Glomerular visceral epithelial cell (primary cell): ENCODE results near the gene NPRL2.
A peak's percentile ranks its signal among the peaks of the same experiment; 100 is the strongest.

Experiments used
- DNase-seq: peaks from one replicate; pipeline ENCODE4 v3.0.0-alpha.2; 2016; ENCODE audit errors: extremely low spot score

Gene NPRL2

DNA sequence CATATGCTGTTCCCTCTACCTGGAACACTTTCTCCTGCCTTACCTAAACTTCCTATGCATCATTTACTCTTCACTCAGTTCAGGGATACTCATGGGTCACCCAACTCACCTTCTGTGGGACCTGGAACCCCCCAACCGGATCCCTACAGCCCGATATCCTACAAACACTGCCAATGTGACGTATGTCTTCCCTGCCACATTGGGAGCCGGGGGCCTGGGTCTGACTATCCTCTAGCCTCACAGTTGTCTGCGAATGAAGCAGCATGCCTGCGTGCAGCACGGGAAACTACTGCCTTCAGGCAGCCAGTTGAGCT, 405 bp downstream of the NPRL2 start:
- no peak for DNase-seq

DNA sequence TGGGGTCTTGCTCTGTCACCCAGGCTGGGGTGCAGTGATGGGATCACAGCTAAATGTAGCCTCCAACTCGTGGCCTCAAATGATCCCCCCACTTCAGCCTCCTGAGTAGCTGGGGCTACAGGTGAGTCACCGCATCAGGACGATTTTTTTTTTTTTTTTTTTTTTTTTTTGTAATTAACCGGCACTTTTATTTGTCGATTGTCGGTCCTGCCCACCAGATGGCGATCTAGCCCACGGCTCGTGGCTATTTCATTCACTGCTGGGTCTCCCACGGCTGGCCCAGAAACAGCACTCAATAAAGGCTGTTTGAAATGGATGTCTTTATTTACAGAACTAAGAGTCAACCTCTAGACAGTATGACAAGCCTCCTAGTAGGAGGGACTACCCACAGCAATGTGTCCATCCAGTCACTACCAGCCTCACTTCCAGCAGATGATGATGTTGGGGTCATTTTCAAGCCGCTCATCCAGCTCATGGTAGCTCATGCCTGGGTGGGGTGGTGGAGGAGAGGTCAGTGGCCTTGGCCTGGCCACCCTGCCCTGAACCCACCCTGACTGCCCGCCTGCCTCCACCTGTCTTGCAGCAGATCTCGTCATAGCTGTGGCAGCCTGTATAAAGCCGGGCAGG, 3.3 kb downstream of the NPRL2 start:
- peak; percentile 79 for DNase-seq

DNA sequence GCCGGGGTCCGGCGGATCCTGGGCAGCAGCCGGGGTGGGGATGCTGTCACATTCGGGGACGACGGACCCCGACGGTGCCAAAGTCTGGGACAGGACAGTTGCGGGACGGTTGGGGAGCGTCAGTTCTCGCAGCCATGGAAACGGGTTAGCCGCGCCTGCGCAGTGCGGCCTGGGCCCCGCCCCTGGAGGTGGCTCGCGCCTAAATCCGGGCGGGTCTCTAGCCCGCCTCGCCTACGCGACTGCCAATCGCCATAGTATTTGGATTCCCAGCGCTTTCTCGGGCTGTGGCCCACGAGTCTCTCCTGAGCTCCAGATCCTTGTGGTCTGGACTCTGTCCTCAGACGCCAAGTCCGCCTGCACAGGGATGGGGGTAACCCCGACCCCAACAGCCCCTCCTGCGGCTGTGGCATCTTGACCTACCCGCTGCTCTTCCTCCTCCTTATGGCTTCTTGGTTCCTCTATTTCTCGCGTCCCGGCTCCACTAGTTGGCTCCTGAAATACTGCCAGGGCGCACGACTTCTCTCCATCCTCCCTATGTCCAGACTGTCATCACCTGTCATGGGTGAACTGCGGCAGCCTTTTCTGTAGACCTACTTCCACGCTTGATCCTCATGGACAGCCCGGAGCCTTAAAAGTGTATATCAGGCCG, 4.9 kb downstream of the NPRL2 start, which contains the start of gene ZMYND10:
Gene ZMYND10, minus strand, starts transcription at position 147 of the 649 bp plus-strand sequence. CDS start 153 bp downstream, outside the sequence.
- DNase-seq: no peak

DNA sequence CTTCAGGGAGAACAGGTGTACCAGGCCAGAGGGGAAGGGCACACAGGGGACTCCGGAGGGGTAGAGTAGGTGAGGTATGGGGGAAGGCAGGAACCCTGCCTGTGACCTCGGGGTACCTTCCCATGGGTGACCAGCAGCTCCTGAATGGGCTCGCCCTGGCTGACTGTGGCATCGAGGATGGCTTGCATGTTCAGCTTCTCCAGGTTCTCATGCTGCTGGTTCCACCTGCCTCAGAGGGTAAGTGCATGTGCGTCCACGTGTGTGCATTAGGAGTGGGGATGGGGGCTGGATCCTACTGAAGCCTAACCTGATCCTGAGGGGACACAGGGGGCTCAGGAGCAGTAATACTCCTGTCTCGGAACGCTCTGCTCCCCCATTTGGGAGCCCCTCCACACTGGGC, 5.6 kb downstream of the NPRL2 start:
- DNase-seq: no peak

DNA sequence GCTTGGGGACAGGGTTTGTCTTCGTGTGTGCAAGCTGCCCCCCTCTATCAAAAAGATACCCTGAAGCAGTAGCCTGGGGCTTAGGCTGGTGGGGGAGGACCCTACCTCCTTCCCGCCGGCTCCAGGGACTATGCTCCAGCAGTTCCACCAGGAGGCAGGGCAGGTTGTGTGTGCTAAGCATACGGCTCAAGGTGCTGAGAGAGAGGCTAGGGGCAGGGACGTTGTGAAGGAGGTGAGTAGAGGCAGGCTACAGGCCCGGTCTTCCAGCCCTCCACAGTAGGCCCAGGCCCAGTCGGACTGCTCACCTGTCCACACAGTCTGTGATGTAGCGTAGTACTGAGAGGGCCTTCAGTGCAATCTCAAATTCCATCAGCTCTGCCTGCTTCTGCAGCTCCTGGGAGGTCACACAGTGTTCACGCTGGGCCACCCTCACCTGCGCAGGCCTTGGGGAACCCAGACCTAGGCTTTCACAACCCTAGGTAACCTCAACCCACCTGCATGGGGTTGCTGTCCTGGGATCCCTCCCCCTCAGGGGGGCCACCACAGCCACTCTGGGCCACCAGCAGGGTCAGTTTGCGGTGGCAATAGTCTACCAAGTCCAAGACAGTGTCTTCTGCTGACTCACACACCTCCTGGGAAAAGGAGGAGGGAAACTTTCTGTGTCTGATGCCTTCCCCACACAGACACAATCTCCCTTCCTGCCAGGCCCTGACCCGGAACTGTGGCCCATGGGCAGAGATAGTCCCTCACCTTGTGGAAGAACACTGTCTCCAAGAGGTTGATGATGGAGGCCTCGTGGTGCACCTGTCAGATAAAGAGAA, 7.6 kb downstream of the NPRL2 start:
- no peak for DNase-seq

DNA sequence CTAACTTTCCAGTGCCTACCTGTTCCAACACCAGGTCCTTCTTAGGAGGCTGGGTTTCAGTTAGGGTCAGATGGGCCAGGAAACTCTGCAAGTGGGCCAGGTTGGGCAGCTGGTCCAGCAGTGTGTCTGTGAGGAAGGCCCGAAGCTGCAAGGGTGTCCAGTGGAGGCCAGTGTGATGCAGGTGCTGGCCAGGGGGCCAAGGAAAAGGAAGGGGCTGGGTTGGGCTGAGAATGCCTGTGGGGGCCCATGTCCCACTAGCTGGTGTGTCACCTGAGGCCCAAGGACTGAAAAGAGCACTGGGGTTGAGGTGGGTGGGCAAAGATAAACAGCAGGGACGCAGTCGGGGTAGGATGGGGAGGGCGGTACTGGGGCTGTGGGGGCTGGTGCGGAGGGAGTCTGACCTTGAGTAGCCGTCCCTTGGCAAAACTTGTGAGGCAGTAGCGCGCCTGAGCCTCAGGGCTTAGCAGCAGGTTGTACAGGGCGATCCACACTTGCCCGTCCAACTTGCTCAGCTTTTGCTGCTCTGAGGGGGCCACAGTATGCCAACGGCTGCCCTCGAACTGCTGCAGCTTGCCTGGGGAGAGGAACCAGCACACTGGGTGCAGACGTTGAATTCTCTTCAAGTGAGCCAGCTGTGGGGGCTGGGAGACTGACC, 8.5 kb downstream of the NPRL2 start:
- no peak for DNase-seq

DNA sequence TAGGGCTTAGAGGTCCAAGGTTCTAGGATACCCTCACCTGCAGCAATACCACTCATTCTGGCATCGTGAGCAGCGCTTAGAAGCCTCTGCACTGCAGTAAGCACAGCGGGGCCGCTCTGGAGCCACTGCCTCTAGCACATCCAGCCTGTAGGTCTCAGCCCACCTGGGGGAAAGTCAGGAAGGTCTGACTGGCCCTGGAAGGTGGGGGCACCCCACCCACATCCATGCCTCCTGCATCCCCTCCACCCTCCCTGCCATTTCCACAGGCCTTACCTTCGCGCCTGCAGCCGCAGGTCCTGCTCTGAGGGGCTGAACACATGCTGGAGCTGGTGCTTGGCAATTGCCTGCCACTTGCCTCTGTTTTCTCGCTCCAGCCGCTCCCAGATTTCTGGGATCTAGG, 9.0 kb downstream of the NPRL2 start:
- DNase-seq: no peak

DNA sequence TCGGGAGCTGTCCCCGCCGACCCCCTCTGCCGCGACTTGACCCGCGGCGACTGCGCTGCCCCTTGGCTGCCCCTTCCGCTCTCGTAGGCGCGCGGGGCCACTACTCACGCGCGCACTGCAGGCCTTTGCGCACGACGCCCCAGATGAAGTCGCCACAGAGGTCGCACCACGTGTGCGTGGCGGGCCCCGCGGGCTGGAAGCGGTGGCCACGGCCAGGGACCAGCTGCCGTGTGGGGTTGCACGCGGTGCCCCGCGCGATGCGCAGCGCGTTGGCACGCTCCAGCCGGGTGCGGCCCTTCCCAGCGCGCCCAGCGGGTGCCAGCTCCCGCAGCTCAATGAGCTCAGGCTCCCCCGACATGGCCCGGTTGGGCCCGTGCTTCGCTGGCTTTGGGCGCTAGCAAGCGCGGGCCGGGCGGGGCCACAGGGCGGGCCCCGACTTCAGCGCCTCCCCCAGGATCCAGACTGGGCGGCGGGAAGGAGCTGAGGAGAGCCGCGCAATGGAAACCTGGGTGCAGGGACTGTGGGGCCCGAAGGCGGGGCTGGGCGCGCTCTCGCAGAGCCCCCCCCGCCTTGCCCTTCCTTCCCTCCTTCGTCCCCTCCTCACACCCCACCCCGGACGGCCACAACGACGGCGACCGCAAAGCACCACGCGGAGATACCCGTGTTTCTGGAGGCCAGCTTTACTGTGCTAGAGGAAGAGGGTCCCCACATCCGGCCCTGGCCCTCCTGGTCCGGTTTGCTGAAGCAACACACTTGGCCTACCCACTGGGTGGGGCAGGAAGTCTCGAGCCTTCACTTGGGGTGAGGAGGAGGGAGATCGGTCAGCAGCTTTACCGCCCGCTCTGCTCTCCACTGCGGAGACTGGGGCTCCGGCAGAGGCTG, 9.9 kb downstream of the NPRL2 start, which contains the start of gene RASSF1:
Gene RASSF1, minus strand, starts transcription at position 389 of the 882 bp plus-strand sequence. Its CDS starts 31 bp downstream, at position 358.
- no peak for DNase-seq

DNA sequence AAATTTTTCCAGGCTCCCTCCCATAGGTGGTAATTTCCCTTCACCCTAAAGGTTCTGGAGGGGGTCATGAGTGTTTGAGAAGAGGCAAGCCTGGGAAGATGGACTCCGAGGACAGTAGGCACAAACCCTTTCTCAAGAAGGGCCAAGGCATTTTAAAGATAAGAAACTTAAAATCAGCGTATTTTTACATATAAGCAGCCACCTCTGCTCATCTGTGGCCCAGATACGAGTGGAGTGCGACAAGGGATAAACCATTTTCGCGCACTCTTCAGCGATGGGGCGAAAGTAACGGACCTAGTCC, 10.5 kb downstream of the NPRL2 start:
- DNase-seq: no peak

DNA sequence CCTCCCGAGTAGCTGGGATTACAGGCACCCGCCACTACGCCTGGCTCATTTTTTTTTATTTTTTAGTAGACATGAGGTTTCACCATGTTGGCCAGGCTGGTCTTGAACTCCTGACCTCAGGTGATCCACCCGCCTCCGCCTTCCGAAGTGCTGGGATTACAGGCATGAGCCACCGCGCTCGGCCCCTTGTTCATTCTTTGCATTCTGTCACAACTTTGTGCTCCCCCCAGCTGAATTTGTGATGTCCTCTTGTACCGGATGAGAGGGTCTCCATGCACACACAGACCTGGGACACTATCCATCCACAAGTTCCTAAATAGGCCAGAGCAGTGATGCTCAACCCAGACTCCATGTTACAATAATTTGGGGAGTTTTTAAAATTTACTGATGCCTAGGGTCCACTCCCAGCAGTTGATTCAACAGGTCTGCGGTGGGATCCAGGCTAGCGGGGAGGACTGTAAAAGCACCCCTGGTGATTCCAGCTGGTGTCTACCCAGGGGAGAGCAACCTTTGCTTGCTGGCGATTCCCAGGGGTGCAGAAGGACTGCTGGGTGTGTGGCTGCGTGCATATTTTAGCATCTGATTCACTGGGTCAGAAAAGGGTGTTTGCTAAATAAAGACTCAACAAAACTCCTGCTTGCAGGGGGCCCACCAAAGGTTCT, 11.0 kb downstream of the NPRL2 start:
- no peak for DNase-seq

DNA sequence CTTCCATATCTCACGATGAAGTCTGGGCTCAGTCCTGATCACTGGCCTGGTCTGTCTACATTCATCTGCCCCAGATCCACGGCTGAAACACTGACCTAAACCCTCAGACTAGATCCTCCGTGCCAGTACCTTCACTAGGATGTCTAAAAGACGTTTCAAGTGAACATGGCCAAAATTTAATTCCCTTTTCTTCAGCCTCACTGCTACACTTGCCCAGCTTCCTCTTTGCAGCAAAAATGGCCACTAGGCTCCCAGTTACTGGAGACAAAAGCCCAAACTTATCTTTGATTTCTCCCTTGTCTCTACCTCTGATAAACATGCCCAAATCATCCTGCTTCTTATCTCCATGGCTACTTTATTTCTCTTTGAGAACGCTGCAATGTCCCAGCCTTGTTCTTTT, 11.6 kb downstream of the NPRL2 start:
- no peak for DNase-seq

DNA sequence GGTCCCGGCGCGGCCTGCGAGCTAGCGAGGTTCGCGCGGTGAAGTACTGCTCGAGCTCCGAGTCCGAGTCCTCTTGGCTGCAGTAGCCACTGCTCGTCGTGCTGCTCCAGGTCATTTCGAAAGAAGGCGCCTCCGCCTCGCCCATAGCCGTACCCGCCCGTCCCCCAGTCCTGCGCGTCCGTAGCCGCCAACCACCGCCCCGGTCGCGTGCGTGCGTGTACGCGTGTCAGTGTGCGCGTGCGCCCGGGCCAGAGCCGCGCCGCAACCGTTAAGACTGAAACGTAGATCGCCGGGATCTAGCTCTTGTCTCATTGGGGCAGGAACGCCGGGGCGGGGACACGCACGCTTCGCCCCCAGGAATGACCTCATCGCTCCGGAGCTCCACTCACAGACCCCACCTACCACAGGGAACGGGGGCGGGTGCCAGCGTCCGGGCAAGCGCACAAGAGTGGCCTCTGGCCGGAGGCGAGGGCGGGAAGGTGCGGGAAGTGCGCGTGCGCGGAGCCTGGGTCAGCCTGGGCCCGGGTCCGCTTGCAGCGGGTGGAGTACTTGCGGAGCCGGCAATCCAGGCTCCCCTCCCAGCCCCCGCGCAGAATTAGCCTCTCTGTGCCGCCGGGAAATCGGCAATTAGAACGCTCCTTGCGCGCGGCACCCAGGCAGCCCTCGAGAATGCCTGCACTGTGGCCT, 13.3 kb downstream of the NPRL2 start:
- peak; percentile 99 for DNase-seq

DNA sequence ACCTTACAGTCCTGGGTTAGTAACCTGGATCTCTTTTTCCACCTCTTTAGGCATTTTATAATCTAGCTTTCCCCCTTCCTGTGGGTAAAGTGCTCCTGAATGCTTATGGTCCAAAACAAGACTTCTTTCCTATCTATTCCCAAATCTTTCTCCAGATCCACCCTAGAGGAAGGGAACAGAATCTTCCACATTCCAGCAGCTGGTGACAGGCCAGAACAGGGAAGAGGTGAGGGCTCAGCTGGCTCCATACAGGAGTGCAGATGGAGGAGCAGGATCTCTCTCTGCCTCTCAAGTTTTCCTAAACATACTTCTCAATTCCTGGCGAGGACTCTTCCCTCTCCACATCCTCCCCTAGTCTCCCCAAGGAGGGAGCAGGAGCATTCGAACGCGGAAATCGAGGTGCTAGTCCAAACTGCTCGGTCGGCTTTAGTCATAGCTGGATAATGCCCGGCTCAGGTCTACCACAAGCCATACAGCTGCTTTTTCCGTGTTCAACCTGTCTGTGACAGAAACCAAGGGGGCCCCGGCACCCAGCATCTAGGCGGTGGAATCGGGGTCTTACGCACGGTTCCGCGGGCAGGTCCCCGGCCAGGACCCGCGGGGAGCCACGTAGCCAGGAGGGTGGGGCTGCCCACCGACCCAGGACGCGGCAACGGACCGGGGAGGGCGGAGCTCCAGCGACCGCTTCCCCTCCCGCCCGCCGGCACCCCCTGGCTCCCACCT, 14.0 kb downstream of the NPRL2 start:
- DNase-seq: no peak

DNA sequence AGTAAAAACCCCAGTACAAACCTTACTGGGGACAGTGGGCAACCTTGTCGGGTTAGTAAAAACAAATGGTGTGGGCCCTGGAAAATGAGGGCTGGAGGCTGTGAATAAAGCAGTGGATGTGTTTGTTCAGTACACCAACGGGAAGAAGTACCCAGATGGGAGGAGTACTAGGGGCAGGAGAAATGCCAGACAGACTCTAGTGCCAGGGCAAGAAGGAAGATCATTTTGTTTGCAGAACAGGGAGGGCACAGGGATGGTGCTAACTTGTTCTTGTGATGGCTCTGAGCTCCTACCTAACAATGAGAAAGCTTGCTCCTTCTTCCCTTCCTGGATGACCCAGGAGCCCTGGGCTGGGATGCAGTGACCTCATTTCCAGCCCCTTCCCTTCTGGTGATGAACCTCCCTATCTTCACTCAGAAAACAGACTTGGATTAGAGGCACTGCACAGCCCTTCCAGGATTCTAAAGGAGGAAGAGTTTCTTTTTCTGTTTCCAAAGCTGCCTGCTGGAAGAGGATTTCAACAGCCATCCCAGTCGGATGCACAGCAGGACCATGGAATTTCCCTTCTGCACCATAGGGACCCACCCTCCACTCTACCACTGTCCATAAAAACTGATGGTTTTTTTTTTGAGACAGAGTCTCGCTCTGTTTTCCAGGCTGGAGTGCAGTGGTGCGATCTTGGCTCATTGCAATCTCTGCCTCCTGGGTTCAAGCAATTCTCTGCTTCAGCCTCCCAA, 16.1 kb downstream of the NPRL2 start:
- no peak for DNase-seq

DNA sequence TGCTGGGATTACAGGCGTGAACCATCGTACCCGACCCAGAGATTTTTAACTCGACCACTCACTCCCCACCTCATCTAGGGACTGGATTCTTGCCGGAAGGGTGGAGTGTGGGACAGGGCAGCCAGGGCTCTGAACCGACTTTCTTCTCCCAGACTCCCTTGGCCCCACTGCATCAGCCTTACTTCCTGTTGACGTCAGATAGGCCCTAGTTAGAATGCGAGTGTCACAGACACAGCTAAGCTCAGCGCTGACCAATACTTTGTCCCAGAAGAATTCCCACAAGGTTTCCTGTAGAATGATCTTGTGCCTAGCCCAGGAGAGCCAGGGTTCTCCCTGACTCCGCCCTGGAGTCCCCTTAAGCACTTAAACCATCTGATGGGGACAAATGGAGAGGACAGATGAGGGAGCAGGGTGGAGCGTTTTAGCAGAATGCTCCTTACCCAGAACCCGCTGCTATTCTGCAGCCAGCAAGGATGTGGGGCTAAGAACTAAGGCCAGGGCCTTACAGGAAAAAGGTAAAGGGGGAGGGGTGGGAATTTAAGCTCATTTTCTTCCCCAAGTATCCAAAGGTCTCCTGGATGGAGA, 16.7 kb downstream of the NPRL2 start:
- DNase-seq: no peak

DNA sequence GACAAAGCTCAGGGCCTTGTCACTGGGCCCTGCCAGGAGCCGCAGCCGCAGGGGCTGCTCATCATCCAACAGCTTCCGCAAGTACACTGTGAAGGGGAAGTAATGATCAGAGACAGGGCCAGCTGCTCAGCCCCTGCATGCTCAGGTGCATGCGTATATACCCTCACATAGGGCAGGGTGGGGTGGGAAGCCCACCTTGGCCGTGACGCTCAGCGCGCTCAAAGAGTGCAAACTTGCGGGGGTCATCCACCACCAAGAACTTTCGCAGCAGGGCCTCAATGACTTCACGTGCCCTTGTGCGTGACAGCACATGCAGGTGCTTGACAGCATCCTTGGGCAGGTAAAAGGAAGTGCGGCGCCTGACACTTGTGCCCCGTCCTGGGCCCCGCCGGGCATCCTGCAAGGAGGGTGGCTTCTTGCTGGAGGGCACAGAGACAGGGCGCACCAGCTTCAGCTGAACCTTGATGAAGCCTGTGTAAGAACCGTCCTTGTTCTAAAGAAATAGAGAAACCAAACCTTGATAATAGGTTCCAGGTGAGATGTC, 19.1 kb downstream of the NPRL2 start:
- DNase-seq: no peak

DNA sequence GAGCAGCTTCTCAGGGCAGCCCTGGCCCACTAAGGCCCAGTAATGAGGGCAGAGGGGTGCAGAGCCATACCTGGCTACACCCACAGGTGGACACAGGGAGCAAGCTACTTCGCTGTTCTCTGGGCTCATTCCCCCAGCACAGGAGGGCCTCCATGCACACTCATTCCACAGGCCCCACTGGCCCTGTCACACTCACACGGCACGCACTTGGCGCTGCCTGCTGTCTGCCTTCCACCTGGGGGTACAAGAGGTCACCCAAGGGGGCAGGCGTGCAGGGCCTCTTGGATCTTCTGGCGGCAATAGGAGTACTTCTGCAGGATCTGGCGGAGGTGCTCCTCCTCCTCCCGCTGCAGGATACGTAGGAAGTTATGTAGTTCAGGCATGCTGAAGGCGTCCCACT, 20.2 kb downstream of the NPRL2 start:
- no peak for DNase-seq

DNA sequence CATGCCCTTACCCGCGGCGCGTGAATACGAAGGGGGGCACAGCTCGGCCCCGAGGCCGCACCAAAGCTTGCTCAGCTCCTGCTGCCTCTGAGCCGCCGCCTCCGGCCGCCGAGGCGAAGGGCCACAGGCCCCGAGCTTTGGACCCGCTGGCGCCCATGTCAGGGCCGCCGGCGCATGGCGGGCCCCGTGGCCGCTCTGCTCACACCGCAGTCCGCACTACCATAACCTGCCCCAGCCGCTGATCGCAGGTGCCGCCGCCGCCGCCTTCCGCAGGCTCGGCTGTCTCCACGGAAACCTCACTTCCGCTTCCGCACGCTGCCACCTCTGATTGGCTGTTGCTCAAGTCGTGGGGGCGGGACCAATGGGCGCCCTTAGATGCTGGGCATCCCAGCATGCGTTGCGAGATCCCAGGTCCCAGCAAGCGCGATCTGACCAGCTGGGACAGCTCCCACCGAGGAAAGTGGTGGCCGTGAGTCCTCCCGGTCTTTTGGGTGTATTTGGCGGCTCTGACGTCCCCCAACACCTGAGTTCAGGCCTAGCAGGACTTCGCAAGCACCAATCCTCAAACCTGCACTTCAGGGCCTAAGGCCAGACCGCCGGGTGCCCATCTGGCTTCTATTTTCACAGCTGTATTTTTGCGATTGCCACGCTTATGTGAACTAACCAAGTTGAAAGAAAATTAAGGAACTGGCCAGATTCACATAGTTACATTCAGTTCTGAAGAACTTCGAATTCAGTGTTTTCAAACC, 22.5 kb downstream of the NPRL2 start, which contains the start of gene TUSC2:
Gene TUSC2, minus strand, starts transcription at position 281 of the 749 bp plus-strand sequence. Its CDS starts 124 bp downstream, at position 157.
- peak; percentile 96 for DNase-seq
